K562 (cell line): Measurements from ENCODE around the gene PELI1. TPM values are rescaled to one million over a fixed set of nuclear protein-coding genes. Genes with fewer than 3 reads are reported as not detected.

Experiments
- BACH1 ChIP-seq: fragments of 200-800 bp; sonication (Bioruptor generic); IDR thresholded peaks from 2 replicates; pipeline ENCODE4 v1.6.1; 2016; ENCODE audit warnings: missing genetic modification characterization, missing compliant biosample characterization
- BRD4 ChIP-seq: fragments of 200-600 bp; sonication (generic); IDR thresholded peaks from 2 replicates; pipeline ENCODE4 v1.6.1; 2017; ENCODE audit warnings: inconsistent platforms
- CBX5 ChIP-seq: IDR thresholded peaks from 2 replicates; pipeline ENCODE4 v1.6.1; 2014; ENCODE audit warnings: low read depth, borderline replicate concordance
- ELK1 ChIP-seq: sonication (generic); formaldehyde crosslinking; IDR thresholded peaks from 2 replicates; pipeline ENCODE4 v1.8.1; 2022; ENCODE audit warnings: missing genetic modification reagents
- GABPA ChIP-seq: fragments of 200-800 bp; sonication (Bioruptor generic); conservative IDR thresholded peaks from 2 replicates; pipeline ENCODE4 v1.6.1; 2016; ENCODE audit warnings: low read depth, missing genetic modification characterization, missing compliant biosample characterization
- HLTF ChIP-seq: fragments of 450-650 bp; IDR thresholded peaks from 2 replicates; pipeline ENCODE4 v1.6.1; 2016
- JUNB ChIP-seq: fragments of 450-650 bp; formaldehyde crosslinking; conservative IDR thresholded peaks from 2 replicates; pipeline ENCODE4 v1.4.0; 2020; ENCODE audit warnings: mild to moderate bottlenecking
- KLF6 ChIP-seq: fragments of 250-450 bp; sonication (Bioruptor Pico); IDR thresholded peaks from 2 replicates; pipeline ENCODE4 v1.4.0; 2020; ENCODE audit warnings: mild to moderate bottlenecking, moderate library complexity, borderline replicate concordance
- NCOR1 ChIP-seq: fragments of 450-650 bp; IDR thresholded peaks from 2 replicates; pipeline ENCODE4 v1.6.1; 2016; ENCODE audit warnings: mild to moderate bottlenecking, moderate library complexity
- NKRF ChIP-seq: fragments of 450-650 bp; IDR thresholded peaks from 2 replicates; pipeline ENCODE4 v1.6.1; 2016; ENCODE audit warnings: borderline replicate concordance
- PHTF2 ChIP-seq: fragments of 250-450 bp; sonication (Bioruptor Pico); IDR thresholded peaks from 2 replicates; pipeline ENCODE4 v1.5.0; 2021; ENCODE audit warnings: mild to moderate bottlenecking
- RCOR1 ChIP-seq, 2 experiments: IDR thresholded peaks; 2 replicates each; pipeline ENCODE4 v1.6.1; 2012; ENCODE audit warnings: low read depth in 2 of 2, low read length in 2 of 2, borderline replicate concordance in 1 of 2, improper control_type of control experiment in 1 of 2
- SMARCA4 ChIP-seq: fragments of 450-650 bp; IDR thresholded peaks from 2 replicates; pipeline ENCODE4 v1.6.1; 2016
- THRA ChIP-seq: fragments of 450-650 bp; IDR thresholded peaks from 2 replicates; pipeline ENCODE4 v1.6.1; 2017; ENCODE audit warnings: mild to moderate bottlenecking, moderate library complexity
- ZFX ChIP-seq: sonication (generic); formaldehyde crosslinking; IDR thresholded peaks from 2 replicates; pipeline ENCODE4 v1.8.0; 2022; ENCODE audit warnings: mild to moderate bottlenecking, missing genetic modification reagents, moderate library complexity
- ZNF592 ChIP-seq: fragments of 450-650 bp; IDR thresholded peaks from 2 replicates; pipeline ENCODE4 v1.6.1; 2017; ENCODE audit warnings: antibody characterized with exemption, mild to moderate bottlenecking
- ZNF740 ChIP-seq, 3 experiments: fragments of 200-800 bp in 1 of 3; sonication (Bioruptor generic) in 1 of 3; sonication (generic) in 1 of 3; formaldehyde crosslinking in 1 of 3; IDR thresholded peaks; 2 replicates each; pipeline versions ENCODE4 v1.6.1 to v1.8.0; 2016 to 2022; ENCODE audit warnings: mild to moderate bottlenecking in 2 of 3, missing compliant biosample characterization in 2 of 3, missing genetic modification characterization in 2 of 3, missing genetic modification reagents in 1 of 3
- polyA plus RNA-seq, 8 experiments: library from polyadenylated mRNA; depleted of rRNA in 4 of 8; stranded (reverse) in 5 of 8; unstranded in 3 of 8; fragments of >200 nt; fragmentation: Nextera tagmentation in 2 of 8; fragmentation: Illumina TruSeq in 1 of 8; extraction: Ambion mirVana in 2 of 8; extraction: Trizol in 1 of 8; gene quantifications; 2 replicates each; pipeline versions ENCODE4 v1.2.1 to v1.2.3, GENCODE V29; 2011 to 2014; ENCODE audit warnings: inconsistent platforms in 1 of 8, missing spikeins in 1 of 8
- total RNA-seq, 7 experiments: library from RNA; depleted of rRNA in 6 of 7; stranded (reverse); fragments of >200 nt in 6 of 7; fragmentation: Illumina TruSeq in 2 of 7; extraction: Trizol in 2 of 7; gene quantifications; 2 replicates each; pipeline versions ENCODE4 v1.2.1 to v1.2.3, GENCODE V29; 2011 to 2021; ENCODE audit warnings: low replicate concordance in 1 of 7

PELI1 gene
- total and polyA plus RNA-seq, 9 of the 15 experiments (the other 6 are each of a cell fraction or from before 2014, with no cell fraction given), result 3.3 to 19.2 (median 12.5) TPM

GRCh38 chr2:64144057-64145013 is at the start of gene PELI1 (continued):
- TF ChIP-seq THRA (no peak), NCOR1 (no peak), SMARCA4 (no peak), KLF6 (CRISPR knock-in tag) (no peak), ELK1 (CRISPR knock-in tag) (no peak), PHTF2 (CRISPR knock-in tag) (no peak), BACH1 (tag) (no peak), ZNF740 (CRISPR knock-in tag; IDR thresholded peaks at IDR 0.05) (0 out of 2 replicates have a peak, but pooled peaks have one; percentile 46), ZNF740 (tag; IDR thresholded peaks at IDR 0.05) (no peak), JUNB (CRISPR knock-in tag) (no peak), CBX5 (peak; percentile 15; the same call in 1 of the 2 replicates), NKRF (no peak), ZFX (CRISPR knock-in tag) (peak; percentile 56; the same call in 1 of the 2 replicates), ZNF592 (no peak), RCOR1 (IDR thresholded peaks at IDR 0.05; ENCODE audit: borderline replicate concordance in 1 of 2, low read depth in 2 of 2, low read length in 2 of 2) (peak in 1 of 2 experiments; percentile 7; a peak in 2 of 4 replicates), HLTF (no peak), BRD4 (no peak), GABPA (peak; percentile 89)
